Neural cell (in vitro differentiated cells): ENCODE results near the gene DNAJB6. TPM values are rescaled to one million over a fixed set of nuclear protein-coding genes. Genes with fewer than 3 reads are reported as not detected.

ENCODE experiments used
- H2AFZ ChIP-seq: fragments of 200-600, 300-800 bp; sonication (generic), shearing (Covaris generic); 2 replicates; pipeline ENCODE4 v1.6.0; 2014; ENCODE audit warnings: low read depth, mild to moderate bottlenecking, antibody characterized with exemption, low read length, moderate library complexity
- H3F3A ChIP-seq: fragments of 200-600 bp; shearing (Covaris generic); 2 replicates; pipeline ENCODE4 v1.6.1; 2016; ENCODE audit warnings: mild to moderate bottlenecking, moderate library complexity, mixed read lengths, antibody characterized with exemption, low read length; ENCODE audit not compliant: insufficient read depth, poor library complexity, severe bottlenecking
- H3K27ac ChIP-seq: fragments of 200-600, 300-800 bp; sonication (generic), shearing (Covaris generic); 2 replicates; pipeline ENCODE4 v1.5.1; 2014; ENCODE audit warnings: mild to moderate bottlenecking, low read length, moderate library complexity
- H3K27me3 ChIP-seq: fragments of 300-800, 200-600 bp; sonication (generic), shearing (Covaris generic); 2 replicates; pipeline ENCODE4 v1.6.0; 2014; ENCODE audit warnings: mild to moderate bottlenecking, low read depth, low read length, moderate library complexity; ENCODE audit not compliant: insufficient read depth
- H3K36me3 ChIP-seq: fragments of 300-800, 200-600 bp; sonication (generic), shearing (Covaris generic); 2 replicates; pipeline ENCODE4 v1.5.1; 2014; ENCODE audit warnings: mild to moderate bottlenecking, antibody characterized with exemption, low read length, moderate library complexity; ENCODE audit not compliant: insufficient read depth
- H3K4me2 ChIP-seq: fragments of 300-800, 200-600 bp; sonication (generic), shearing (Covaris generic); 2 replicates; pipeline ENCODE4 v1.6.0; 2014; ENCODE audit warnings: mild to moderate bottlenecking, low read length
- H3K4me3 ChIP-seq: fragments of 300-800, 200-600 bp; sonication (generic), shearing (Covaris generic); 2 replicates; pipeline ENCODE4 v1.5.1; 2014; ENCODE audit warnings: mild to moderate bottlenecking, low read length, moderate library complexity
- H3K79me2 ChIP-seq: fragments of 200-600 bp; shearing (Covaris generic); replicated peaks from 2 replicates; pipeline ENCODE4 v1.6.0; 2014; ENCODE audit warnings: mild to moderate bottlenecking, low read length, moderate library complexity; ENCODE audit not compliant: insufficient read depth
- H3K9ac ChIP-seq: fragments of 300-800, 200-600 bp; sonication (generic), shearing (Covaris generic); 2 replicates; pipeline ENCODE4 v1.6.1; 2016; ENCODE audit warnings: mild to moderate bottlenecking, low read length, mixed read lengths
- H3K9me2 ChIP-seq: fragments of 200-600 bp; shearing (Covaris generic); 2 replicates; pipeline ENCODE4 v1.6.1; 2016; ENCODE audit warnings: mild to moderate bottlenecking, low read length, mixed read lengths; ENCODE audit not compliant: insufficient read depth
- H3K9me3 ChIP-seq: fragments of 200-600, 300-800 bp; sonication (generic), shearing (Covaris generic); 2 replicates; pipeline ENCODE4 v1.6.1; 2016; ENCODE audit warnings: mild to moderate bottlenecking, mixed run types, low read length, moderate library complexity, mixed read lengths
- H4K20me1 ChIP-seq: fragments of 200-600 bp; shearing (Covaris generic); 2 replicates; pipeline ENCODE4 v1.6.1; 2016; ENCODE audit warnings: mild to moderate bottlenecking, mixed run types; ENCODE audit not compliant: insufficient read depth
- EP300 ChIP-seq: fragments of 450-650 bp; conservative IDR thresholded peaks from 2 replicates; pipeline ENCODE4 v1.6.1; 2014; ENCODE audit warnings: antibody characterized with exemption, mild to moderate bottlenecking, moderate library complexity; ENCODE audit not compliant: poor library complexity, severe bottlenecking
- EZH2 ChIP-seq: fragments of 200-600, 300-800 bp; shearing (Covaris generic), sonication (generic); IDR thresholded peaks from 2 replicates; pipeline ENCODE4 v1.6.1; 2014; ENCODE audit warnings: antibody characterized with exemption, low read length, borderline replicate concordance, mild to moderate bottlenecking; ENCODE audit not compliant: insufficient read depth, poor library complexity, severe bottlenecking
- MXI1 ChIP-seq: fragments of 450-650 bp; conservative IDR thresholded peaks from 2 replicates; pipeline ENCODE4 v1.6.1; 2014; ENCODE audit warnings: antibody characterized with exemption, mild to moderate bottlenecking; ENCODE audit not compliant: poor library complexity, severe bottlenecking
- POLR2AphosphoS5 ChIP-seq: IDR thresholded peaks from 2 replicates; pipeline ENCODE4 v1.6.1; 2012
- RAD21 ChIP-seq: fragments of 450-650 bp; conservative IDR thresholded peaks from 2 replicates; pipeline ENCODE4 v1.6.1; 2014; ENCODE audit warnings: antibody characterized with exemption, mild to moderate bottlenecking, moderate library complexity
- SMC3 ChIP-seq: fragments of 450-650 bp; conservative IDR thresholded peaks from 2 replicates; pipeline ENCODE4 v1.6.1; 2014; ENCODE audit warnings: antibody characterized with exemption, mild to moderate bottlenecking, moderate library complexity; ENCODE audit not compliant: poor library complexity
- TAF1 ChIP-seq: IDR thresholded peaks from 2 replicates; pipeline ENCODE4 v1.6.1; 2012; ENCODE audit warnings: low read depth
- polyA plus RNA-seq: library from polyadenylated mRNA; depleted of rRNA; stranded (reverse); fragments of >200 nt; gene quantifications from 2 replicates; pipeline ENCODE4 v1.2.3, GENCODE V29; 2014
- TF ChIP-seq, protein P1 (sequence below): fragments of 450-650 bp; IDR thresholded peaks from 2 replicates; pipeline ENCODE4 v1.5.1; 2014; ENCODE audit warnings: antibody characterized with exemption, mild to moderate bottlenecking, moderate library complexity; ENCODE audit not compliant: poor library complexity, severe bottlenecking
- TF ChIP-seq, protein P2 (sequence below): IDR thresholded peaks from 2 replicates; pipeline ENCODE4 v1.6.1; 2012; ENCODE audit warnings: borderline replicate concordance

DNAJB6 gene
- polyA plus RNA-seq, 1 donor from 2014 or later, result 427 TPM

DNA sequence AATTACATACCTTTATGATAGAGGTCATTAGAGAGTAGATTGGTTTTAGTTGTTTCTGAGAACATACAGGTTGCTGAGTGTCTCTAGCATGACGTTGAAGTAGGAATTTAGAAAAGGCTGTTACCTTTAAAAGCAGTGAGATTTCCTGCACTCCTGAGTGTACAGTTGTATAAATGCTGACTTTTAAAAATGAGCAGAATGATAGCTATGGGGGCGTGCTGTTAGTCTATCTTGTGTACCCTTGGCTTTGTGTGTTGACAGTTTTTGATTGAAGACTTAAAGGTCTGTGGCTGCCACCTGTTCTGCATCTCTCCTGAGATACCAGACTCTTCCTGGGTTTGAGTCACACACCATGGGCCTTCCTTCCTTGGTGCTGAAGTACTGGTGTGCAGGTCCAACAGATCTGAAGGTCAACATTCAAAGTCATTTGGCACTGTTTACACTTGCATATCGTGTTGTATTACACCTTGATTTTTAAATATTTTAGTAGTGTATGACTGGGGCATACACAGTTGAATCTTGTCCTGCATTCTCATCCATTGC is 23.8 kb downstream of the DNAJB6 start:
- H3K9me2 ChIP-seq, result no peaks in the 10 kb centered on the region
- H2AFZ ChIP-seq, result no peak overlapping the region
- H3K9me3 ChIP-seq, result no peaks in the 10 kb centered on the region
- TF ChIP-seq EP300 (no peak), TAF1 (no peak), MXI1 (no peak), EZH2 (no peak), POLR2AphosphoS5 (no peak), SMC3 (no peak)
- TF ChIP-seq, protein P1, sequence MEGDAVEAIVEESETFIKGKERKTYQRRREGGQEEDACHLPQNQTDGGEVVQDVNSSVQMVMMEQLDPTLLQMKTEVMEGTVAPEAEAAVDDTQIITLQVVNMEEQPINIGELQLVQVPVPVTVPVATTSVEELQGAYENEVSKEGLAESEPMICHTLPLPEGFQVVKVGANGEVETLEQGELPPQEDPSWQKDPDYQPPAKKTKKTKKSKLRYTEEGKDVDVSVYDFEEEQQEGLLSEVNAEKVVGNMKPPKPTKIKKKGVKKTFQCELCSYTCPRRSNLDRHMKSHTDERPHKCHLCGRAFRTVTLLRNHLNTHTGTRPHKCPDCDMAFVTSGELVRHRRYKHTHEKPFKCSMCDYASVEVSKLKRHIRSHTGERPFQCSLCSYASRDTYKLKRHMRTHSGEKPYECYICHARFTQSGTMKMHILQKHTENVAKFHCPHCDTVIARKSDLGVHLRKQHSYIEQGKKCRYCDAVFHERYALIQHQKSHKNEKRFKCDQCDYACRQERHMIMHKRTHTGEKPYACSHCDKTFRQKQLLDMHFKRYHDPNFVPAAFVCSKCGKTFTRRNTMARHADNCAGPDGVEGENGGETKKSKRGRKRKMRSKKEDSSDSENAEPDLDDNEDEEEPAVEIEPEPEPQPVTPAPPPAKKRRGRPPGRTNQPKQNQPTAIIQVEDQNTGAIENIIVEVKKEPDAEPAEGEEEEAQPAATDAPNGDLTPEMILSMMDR, result no peak
- H3K4me2 ChIP-seq, result no peak overlapping the region
- peaks cover 3% of the 10 kb centered on the region for H3K36me3 ChIP-seq
- H3K79me2 ChIP-seq, result peaks cover 71% of the 10 kb centered on the region
- H3F3A ChIP-seq, result no peaks in the 10 kb centered on the region
- H3K27me3 ChIP-seq, result no peaks in the 10 kb centered on the region
- no peak overlapping the region for H3K27ac ChIP-seq
- no peak overlapping the region for H3K9ac ChIP-seq
- H4K20me1 ChIP-seq, result peaks cover 8% of the 10 kb centered on the region
- no peak overlapping the region for H3K4me3 ChIP-seq

DNA sequence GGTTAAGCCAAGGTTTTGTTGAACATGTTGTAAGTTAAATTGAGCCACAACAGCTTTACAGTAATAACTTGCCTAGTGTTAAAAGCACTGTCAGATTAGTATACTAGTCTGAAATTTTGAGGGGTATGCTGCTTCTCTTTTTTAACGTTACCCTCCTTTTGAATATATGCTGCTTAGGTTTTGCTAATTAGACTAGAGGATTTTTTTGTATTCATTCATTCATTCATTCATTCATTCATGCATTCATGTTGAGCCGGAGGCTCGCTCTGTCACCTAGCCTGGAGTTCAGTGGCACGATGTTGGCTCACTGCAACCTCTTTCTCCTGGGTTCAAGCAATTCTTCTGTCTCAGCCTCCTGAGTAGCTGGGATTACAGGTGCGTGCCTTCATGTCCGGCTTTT is 24.7 kb downstream of the DNAJB6 start:
- H3K9ac ChIP-seq, result no peak overlapping the region
- H3K27me3 ChIP-seq, result no peaks in the 10 kb centered on the region
- H3K4me2 ChIP-seq, result no peak overlapping the region
- H3K9me2 ChIP-seq, result no peaks in the 10 kb centered on the region
- H4K20me1 ChIP-seq, result no peaks in the 10 kb centered on the region
- no peak overlapping the region for H3K27ac ChIP-seq
- no peaks in the 10 kb centered on the region for H3F3A ChIP-seq
- no peaks in the 10 kb centered on the region for H3K9me3 ChIP-seq
- TF ChIP-seq EZH2 (no peak), RAD21 (no peak), MXI1 (no peak), POLR2AphosphoS5 (no peak), EP300 (no peak), SMC3 (no peak), TAF1 (no peak)
- TF ChIP-seq, protein P2, sequence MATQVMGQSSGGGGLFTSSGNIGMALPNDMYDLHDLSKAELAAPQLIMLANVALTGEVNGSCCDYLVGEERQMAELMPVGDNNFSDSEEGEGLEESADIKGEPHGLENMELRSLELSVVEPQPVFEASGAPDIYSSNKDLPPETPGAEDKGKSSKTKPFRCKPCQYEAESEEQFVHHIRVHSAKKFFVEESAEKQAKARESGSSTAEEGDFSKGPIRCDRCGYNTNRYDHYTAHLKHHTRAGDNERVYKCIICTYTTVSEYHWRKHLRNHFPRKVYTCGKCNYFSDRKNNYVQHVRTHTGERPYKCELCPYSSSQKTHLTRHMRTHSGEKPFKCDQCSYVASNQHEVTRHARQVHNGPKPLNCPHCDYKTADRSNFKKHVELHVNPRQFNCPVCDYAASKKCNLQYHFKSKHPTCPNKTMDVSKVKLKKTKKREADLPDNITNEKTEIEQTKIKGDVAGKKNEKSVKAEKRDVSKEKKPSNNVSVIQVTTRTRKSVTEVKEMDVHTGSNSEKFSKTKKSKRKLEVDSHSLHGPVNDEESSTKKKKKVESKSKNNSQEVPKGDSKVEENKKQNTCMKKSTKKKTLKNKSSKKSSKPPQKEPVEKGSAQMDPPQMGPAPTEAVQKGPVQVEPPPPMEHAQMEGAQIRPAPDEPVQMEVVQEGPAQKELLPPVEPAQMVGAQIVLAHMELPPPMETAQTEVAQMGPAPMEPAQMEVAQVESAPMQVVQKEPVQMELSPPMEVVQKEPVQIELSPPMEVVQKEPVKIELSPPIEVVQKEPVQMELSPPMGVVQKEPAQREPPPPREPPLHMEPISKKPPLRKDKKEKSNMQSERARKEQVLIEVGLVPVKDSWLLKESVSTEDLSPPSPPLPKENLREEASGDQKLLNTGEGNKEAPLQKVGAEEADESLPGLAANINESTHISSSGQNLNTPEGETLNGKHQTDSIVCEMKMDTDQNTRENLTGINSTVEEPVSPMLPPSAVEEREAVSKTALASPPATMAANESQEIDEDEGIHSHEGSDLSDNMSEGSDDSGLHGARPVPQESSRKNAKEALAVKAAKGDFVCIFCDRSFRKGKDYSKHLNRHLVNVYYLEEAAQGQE, result no peak
- TF ChIP-seq, protein P1, result no peak
- H2AFZ ChIP-seq, result no peak overlapping the region
- peaks cover 73% of the 10 kb centered on the region for H3K79me2 ChIP-seq
- H3K36me3 ChIP-seq, result peaks cover 3% of the 10 kb centered on the region
- H3K4me3 ChIP-seq, result no peak overlapping the region
